OCI-LY7 (cell line): ENCODE data around the gene LARGE1. TPM values are rescaled to one million over a fixed set of nuclear protein-coding genes. Genes with fewer than 3 reads are reported as not detected.
A peak's percentile ranks its signal among the peaks of the same experiment; 100 is the strongest.

ENCODE experiments used
- BruUV-seq: library from RNA; stranded (reverse); fragments of 400-500 nt; replicated peaks from 2 replicates; lab custom pipeline; 2021; lab: Mats Ljungman, UMichigan
- CTCF ChIA-PET: fragments of 300-600 bp; sonication (Branson Sonifier 250); formaldehyde crosslinking; loops from one replicate; lab custom pipeline; 2022; ENCODE audit warnings: antibody characterized with exemption; ENCODE audit not compliant: unreplicated experiment; lab: Charles Lee
- POLR2A ChIA-PET: fragments of 300-600 bp; sonication (Branson Sonifier 250); formaldehyde crosslinking; loops from one replicate; lab custom pipeline; 2022; ENCODE audit warnings: antibody characterized with exemption; lab: Charles Lee
- DNase-seq: peaks from one replicate; pipeline ENCODE4 v3.0.0-alpha.2; 2015; ENCODE audit warnings: low spot score
- H2AFZ ChIP-seq: fragments of 200-600 bp; sonication (generic), shearing (Covaris generic); 2 replicates; pipeline ENCODE4 v1.6.1; 2014; ENCODE audit warnings: mild to moderate bottlenecking, antibody characterized with exemption, low read length, moderate library complexity
- H3K27ac ChIP-seq: fragments of 200-600 bp; sonication (generic); 2 replicates; pipeline ENCODE4 v1.5.1; 2014; ENCODE audit warnings: mixed run types, low read depth, mild to moderate bottlenecking, moderate library complexity, low read length, inconsistent platforms; ENCODE audit not compliant: poor library complexity, severe bottlenecking
- H3K36me3 ChIP-seq: fragments of 200-600 bp; sonication (generic); 2 replicates; pipeline ENCODE4 v1.6.1; 2014; ENCODE audit warnings: mild to moderate bottlenecking, antibody characterized with exemption, low read length, moderate library complexity, mixed read lengths; ENCODE audit not compliant: insufficient read depth
- H3K4me1 ChIP-seq: fragments of 200-600 bp; sonication (generic); 2 replicates; pipeline ENCODE4 v1.5.1; 2014; ENCODE audit warnings: mild to moderate bottlenecking, low read length; ENCODE audit not compliant: insufficient read depth, poor library complexity, severe bottlenecking
- H3K4me2 ChIP-seq: fragments of 200-600 bp; sonication (generic); 2 replicates; pipeline ENCODE4 v1.6.1; 2014; ENCODE audit warnings: mild to moderate bottlenecking, low read length
- H3K4me3 ChIP-seq: fragments of 200-600 bp; sonication (generic); 2 replicates; pipeline ENCODE4 v1.5.1; 2014; ENCODE audit warnings: mild to moderate bottlenecking, low read depth, low read length; ENCODE audit not compliant: poor library complexity, severe bottlenecking
- H3K79me2 ChIP-seq: fragments of 200-600 bp; sonication (generic); 2 replicates; pipeline ENCODE4 v1.6.1; 2016; ENCODE audit warnings: low read depth, mild to moderate bottlenecking, low read length, moderate library complexity, mixed read lengths; ENCODE audit not compliant: insufficient read depth
- H3K9me2 ChIP-seq: fragments of 200-600 bp; sonication (generic); 2 replicates; pipeline ENCODE4 v1.6.1; 2016; ENCODE audit warnings: mild to moderate bottlenecking, low read length, mixed read lengths; ENCODE audit not compliant: insufficient read depth
- H3K9me3 ChIP-seq: fragments of 200-600 bp; sonication (generic); 2 replicates; pipeline ENCODE4 v1.6.1; 2014; ENCODE audit warnings: mild to moderate bottlenecking, mixed run types, low read length, mixed read lengths
- H4K20me1 ChIP-seq: fragments of 200-600 bp; sonication (generic); 2 replicates; pipeline ENCODE4 v1.6.1; 2014; ENCODE audit warnings: mild to moderate bottlenecking, antibody characterized with exemption, low read length, moderate library complexity, mixed read lengths; ENCODE audit not compliant: insufficient read depth
- CTCF ChIP-seq: fragments of 200-600 bp; sonication (generic); conservative IDR thresholded peaks from 2 replicates; pipeline ENCODE4 v1.5.1; 2014; ENCODE audit warnings: mild to moderate bottlenecking, antibody characterized with exemption, low read length, moderate library complexity, mixed read lengths
- EZH2phosphoT487 ChIP-seq: fragments of 200-600 bp; sonication (generic); IDR thresholded peaks from 2 replicates; pipeline ENCODE4 v1.6.1; 2018; ENCODE audit warnings: low read depth, borderline replicate concordance, mild to moderate bottlenecking, mixed run types, antibody characterized with exemption, low read length, moderate library complexity, mixed read lengths
- intact Hi-C: fragments of 100-400 bp; cut with micrococcal nuclease; formaldehyde crosslinking; loops from one replicate; pipeline ENCODE4 v1.10.0; 2022; ENCODE audit not compliant: unreplicated experiment
- total RNA-seq, 2 experiments: library from RNA; depleted of rRNA in 1 of 2; stranded (reverse); fragments of >200 nt in 1 of 2; shearing (Covaris generic) in 1 of 2; gene quantifications; 2 replicates each; pipeline ENCODE4 v1.2.3, GENCODE V29; 2014 to 2022

LARGE1 gene
- total RNA-seq, 2 experiments from 2014 or later, result 31.5 to 31.9 TPM

- no TSS peak for BruUV-seq
- H2AFZ ChIP-seq, result no peak overlapping the region
- H3K9me2 ChIP-seq, result no peaks in the 10 kb centered on the region
- TF ChIP-seq EZH2phosphoT487, result no peak
- TF ChIP-seq CTCF, result no peak
- H4K20me1 ChIP-seq, result no peaks in the 10 kb centered on the region
- no peaks in the 10 kb centered on the region for H3K79me2 ChIP-seq
- CTCF ChIA-PET, result interaction anchor here (0.6 to 2.8 kb wide), 6 partner anchors 45 to 221 kb away, joined by 3 to 16 read pairs (median 8); no protein-coding TSS in a partner anchor
- no peak overlapping the region for H3K4me3 ChIP-seq
- intact Hi-C loops, result loop anchor here (1.0 to 5.0 kb wide), 2 partner anchors 47 to 321 kb away; no protein-coding TSS in a partner anchor
- no peak overlapping the region for H3K4me2 ChIP-seq
- H3K36me3 ChIP-seq, result peaks cover 8% of the 10 kb centered on the region
- H3K4me1 ChIP-seq, result peaks cover 40% of the 10 kb centered on the region
- peak; percentile 7 for DNase-seq
- H3K9me3 ChIP-seq, result peaks cover 15% of the 10 kb centered on the region
- POLR2A ChIA-PET, result interaction anchor here (0.6 to 2.4 kb wide), 15 partner anchors 9 to 1785 kb away, joined by 3 to 12 read pairs (median 3); no protein-coding TSS in a partner anchor
- H3K27ac ChIP-seq, result peak overlapping the region; percentile 57
Measured at GRCh38 chr22:33520904-33521780, 399.1 kb downstream of the LARGE1 start.

- Histone ChIP-seq H3K4me1 (peaks cover 40% of the 10 kb centered on the region), H3K27ac (peak overlapping the region; percentile 57), H3K9me3 (peaks cover 15% of the 10 kb centered on the region), H3K79me2 (no peaks in the 10 kb centered on the region), H3K9me2 (no peaks in the 10 kb centered on the region), H4K20me1 (no peaks in the 10 kb centered on the region), H3K4me3 (no peak overlapping the region), H3K36me3 (peaks cover 8% of the 10 kb centered on the region), H2AFZ (no peak overlapping the region; the same call in 1 of the 2 replicates), H3K4me2 (peak overlapping the region; percentile 56)
- peak; percentile 80 for DNase-seq
- no TSS peak for BruUV-seq
- TF ChIP-seq EZH2phosphoT487 (no peak), CTCF (no peak)
- ChIA-PET CTCF (interaction anchor here (0.9 to 2.8 kb wide), 5 partner anchors 46 to 220 kb away, joined by 3 to 16 read pairs (median 9); no protein-coding TSS in a partner anchor), POLR2A (interaction anchor here (0.6 to 2.4 kb wide), 15 partner anchors 8 to 1784 kb away, joined by 3 to 10 read pairs (median 3); no protein-coding TSS in a partner anchor)
- intact Hi-C loops, result loop anchor here (1.0 to 5.0 kb wide), 7 partner anchors 48 to 592 kb away; no protein-coding TSS in a partner anchor
Measured at GRCh38 chr22:33519974-33520903, 400.0 kb downstream of the LARGE1 start.
